MM.1S (cell line): ENCODE data around the gene ALG2.

Experiments
- CTCF ChIP-seq: fragments of 300-600 bp; sonication (generic); IDR thresholded peaks from 2 replicates; pipeline ENCODE4 v1.5.1; 2016; ENCODE audit warnings: antibody characterized with exemption, low read length, mixed read lengths
- EZH2 ChIP-seq: fragments of 300-600 bp; sonication (generic); optimal IDR thresholded peaks from 2 replicates; pipeline ENCODE3; 2017; ENCODE audit warnings: low read depth, mild to moderate bottlenecking, antibody characterized with exemption, low read length, mixed read lengths
- EZH2phosphoT487 ChIP-seq: fragments of 300-600 bp; sonication (generic); IDR thresholded peaks from 2 replicates; pipeline ENCODE4 v1.6.1; 2018; ENCODE audit warnings: antibody characterized with exemption, low read length

GRCh38 chr9:99197124-99197630 lies 24.6 kb downstream of the ALG2 start:
- TF ChIP-seq CTCF = no peak
- TF ChIP-seq EZH2 = no peak
- TF ChIP-seq EZH2phosphoT487 = no peak
